HL-60 (cell line): ENCODE measurements around the gene RAB40AL.

Experiments
- POLR2AphosphoS5 ChIP-seq: IDR thresholded peaks from 2 replicates; pipeline ENCODE4 v1.6.1; 2012; ENCODE audit warnings: low read depth
- TF ChIP-seq, protein P1 (sequence below): IDR thresholded peaks from one replicate; pipeline ENCODE4 v1.5.1; 2011; ENCODE audit warnings: low read length, control low read depth, inconsistent platforms; ENCODE audit not compliant: insufficient read depth

DNA sequence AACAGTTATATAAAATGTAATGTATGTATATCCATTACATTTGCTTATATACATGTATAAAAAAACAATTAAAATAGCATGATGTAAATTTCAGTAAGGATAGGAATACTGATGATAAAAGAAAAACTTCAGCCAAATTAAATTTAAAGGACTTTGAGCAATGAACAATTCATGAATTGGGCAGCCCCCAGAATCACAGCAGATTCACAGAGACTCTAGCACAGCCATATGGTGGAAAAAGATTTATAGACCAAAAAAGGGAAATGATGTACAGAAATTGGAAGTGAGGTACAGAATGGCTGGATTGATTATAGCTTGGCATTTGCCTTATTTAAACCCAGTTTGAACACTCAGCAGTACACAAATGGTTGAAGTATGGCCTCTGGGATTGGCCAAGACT, 34.7 kb upstream of the RAB40AL start:
- TF ChIP-seq, protein P1, sequence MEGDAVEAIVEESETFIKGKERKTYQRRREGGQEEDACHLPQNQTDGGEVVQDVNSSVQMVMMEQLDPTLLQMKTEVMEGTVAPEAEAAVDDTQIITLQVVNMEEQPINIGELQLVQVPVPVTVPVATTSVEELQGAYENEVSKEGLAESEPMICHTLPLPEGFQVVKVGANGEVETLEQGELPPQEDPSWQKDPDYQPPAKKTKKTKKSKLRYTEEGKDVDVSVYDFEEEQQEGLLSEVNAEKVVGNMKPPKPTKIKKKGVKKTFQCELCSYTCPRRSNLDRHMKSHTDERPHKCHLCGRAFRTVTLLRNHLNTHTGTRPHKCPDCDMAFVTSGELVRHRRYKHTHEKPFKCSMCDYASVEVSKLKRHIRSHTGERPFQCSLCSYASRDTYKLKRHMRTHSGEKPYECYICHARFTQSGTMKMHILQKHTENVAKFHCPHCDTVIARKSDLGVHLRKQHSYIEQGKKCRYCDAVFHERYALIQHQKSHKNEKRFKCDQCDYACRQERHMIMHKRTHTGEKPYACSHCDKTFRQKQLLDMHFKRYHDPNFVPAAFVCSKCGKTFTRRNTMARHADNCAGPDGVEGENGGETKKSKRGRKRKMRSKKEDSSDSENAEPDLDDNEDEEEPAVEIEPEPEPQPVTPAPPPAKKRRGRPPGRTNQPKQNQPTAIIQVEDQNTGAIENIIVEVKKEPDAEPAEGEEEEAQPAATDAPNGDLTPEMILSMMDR = no peak
- no peak for TF ChIP-seq POLR2AphosphoS5
